ENCODE results near the gene RPS18. TPM values are rescaled to one million over a fixed set of nuclear protein-coding genes. Genes with fewer than 3 reads are reported as not detected.

RPS18 gene
- total RNA-seq, 1 donor from 2014 or later, result 1,687 TPM

DNA sequence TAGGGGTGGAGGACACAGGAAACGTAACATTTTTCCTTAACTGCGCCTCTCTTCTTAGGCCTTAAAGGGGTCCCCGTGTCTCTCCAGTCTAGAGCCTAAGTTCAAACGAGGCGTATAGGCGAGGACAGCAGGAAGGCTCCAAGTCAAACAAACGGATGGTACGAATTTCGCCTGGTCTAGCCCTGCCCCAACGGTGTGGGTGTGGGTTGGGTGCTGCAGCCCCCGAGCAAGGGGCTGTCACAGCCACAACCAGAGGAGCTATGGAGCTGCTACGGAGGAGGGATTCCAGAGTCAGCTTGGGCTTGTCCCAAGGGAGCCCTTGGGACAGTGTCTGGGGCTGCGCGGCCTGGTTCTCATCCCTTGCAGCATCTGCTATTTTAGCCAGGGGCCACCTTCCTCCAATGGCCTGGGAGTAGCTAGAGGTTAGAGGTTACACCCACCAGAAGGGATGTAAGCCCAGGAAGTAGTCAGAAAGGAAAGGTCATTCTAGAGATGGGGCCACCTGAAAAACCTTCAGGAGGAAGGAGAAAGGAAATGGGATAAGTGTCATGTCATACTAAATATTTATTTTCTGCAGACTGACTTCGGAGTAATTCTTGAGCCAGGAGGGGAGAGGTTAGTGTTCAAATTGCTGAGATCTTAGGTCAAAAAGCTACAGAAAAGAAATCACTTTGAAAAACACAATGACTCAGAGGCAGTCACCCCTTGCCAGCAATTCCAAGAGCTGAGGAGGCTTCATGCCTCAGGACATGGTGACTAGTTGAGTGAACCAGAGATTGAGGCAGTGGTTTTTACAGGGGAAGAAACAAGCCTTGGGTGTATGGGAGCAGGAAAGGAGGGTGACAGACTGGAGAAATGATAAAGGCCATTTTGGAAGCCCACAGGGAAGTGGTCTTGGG is 21.9 kb upstream of the RPS18 start:
- intact Hi-C loops (cut with DNase I), result loop anchor here (10.0 kb wide), 3 partner anchors 85 to 235 kb away; no protein-coding TSS in a partner anchor
- peak overlapping the region; percentile 95 for H3K27ac ChIP-seq
- peaks cover 21% of the 10 kb centered on the region for H3K4me1 ChIP-seq
- H3K9me3 ChIP-seq, result no peaks in the 10 kb centered on the region
- H3K4me3 ChIP-seq, result peak overlapping the region; percentile 59
- no peaks in the 10 kb centered on the region for H3K27me3 ChIP-seq
- ATAC-seq, result no peak
- peaks cover 28% of the 10 kb centered on the region for H3K36me3 ChIP-seq
- no peak for DNase-seq
- TF ChIP-seq, protein P1, sequence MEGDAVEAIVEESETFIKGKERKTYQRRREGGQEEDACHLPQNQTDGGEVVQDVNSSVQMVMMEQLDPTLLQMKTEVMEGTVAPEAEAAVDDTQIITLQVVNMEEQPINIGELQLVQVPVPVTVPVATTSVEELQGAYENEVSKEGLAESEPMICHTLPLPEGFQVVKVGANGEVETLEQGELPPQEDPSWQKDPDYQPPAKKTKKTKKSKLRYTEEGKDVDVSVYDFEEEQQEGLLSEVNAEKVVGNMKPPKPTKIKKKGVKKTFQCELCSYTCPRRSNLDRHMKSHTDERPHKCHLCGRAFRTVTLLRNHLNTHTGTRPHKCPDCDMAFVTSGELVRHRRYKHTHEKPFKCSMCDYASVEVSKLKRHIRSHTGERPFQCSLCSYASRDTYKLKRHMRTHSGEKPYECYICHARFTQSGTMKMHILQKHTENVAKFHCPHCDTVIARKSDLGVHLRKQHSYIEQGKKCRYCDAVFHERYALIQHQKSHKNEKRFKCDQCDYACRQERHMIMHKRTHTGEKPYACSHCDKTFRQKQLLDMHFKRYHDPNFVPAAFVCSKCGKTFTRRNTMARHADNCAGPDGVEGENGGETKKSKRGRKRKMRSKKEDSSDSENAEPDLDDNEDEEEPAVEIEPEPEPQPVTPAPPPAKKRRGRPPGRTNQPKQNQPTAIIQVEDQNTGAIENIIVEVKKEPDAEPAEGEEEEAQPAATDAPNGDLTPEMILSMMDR (IDR thresholded peaks at IDR 0.05), result no peak

- no peak for DNase-seq
- Histone ChIP-seq H3K36me3 (peaks cover 28% of the 10 kb centered on the region), H3K27ac (no peak overlapping the region), H3K9me3 (no peaks in the 10 kb centered on the region), H3K27me3 (no peaks in the 10 kb centered on the region), H3K4me3 (no peak overlapping the region), H3K4me1 (peaks cover 21% of the 10 kb centered on the region)
- no peak for ATAC-seq
- intact Hi-C loops (cut with DNase I), result no loop called here
- TF ChIP-seq, protein P1 (IDR thresholded peaks at IDR 0.05), result no peak
These were observed 21.1 kb upstream of the RPS18 start for GRCh38 chr6:33250731-33251130.

- TF ChIP-seq, protein P1 (IDR thresholded peaks at IDR 0.05), result no peak
- ATAC-seq, result no peak
- no peak overlapping the region for H3K4me3 ChIP-seq
- H3K4me1 ChIP-seq, result peaks cover 21% of the 10 kb centered on the region
- H3K9me3 ChIP-seq, result no peaks in the 10 kb centered on the region
- H3K27ac ChIP-seq, result no peak overlapping the region
- no peak for DNase-seq
- intact Hi-C loops (cut with DNase I), result no loop called here
- H3K27me3 ChIP-seq, result no peaks in the 10 kb centered on the region
- peaks cover 28% of the 10 kb centered on the region for H3K36me3 ChIP-seq
These were observed 20.4 kb upstream of the RPS18 start for GRCh38 chr6:33251395-33252012.

- no peak for ATAC-seq
- intact Hi-C loops (cut with DNase I), result no loop called here
- H3K36me3 ChIP-seq, result peaks cover 35% of the 10 kb centered on the region
- no peak overlapping the region for H3K4me3 ChIP-seq
- no peak overlapping the region for H3K27ac ChIP-seq
- H3K9me3 ChIP-seq, result no peaks in the 10 kb centered on the region
- no peaks in the 10 kb centered on the region for H3K27me3 ChIP-seq
- H3K4me1 ChIP-seq, result peaks cover 20% of the 10 kb centered on the region
- no peak for DNase-seq
- TF ChIP-seq, protein P1 (IDR thresholded peaks at IDR 0.05), result no peak
These were observed 19.1 kb upstream of the RPS18 start for GRCh38 chr6:33252759-33253158.

DNA sequence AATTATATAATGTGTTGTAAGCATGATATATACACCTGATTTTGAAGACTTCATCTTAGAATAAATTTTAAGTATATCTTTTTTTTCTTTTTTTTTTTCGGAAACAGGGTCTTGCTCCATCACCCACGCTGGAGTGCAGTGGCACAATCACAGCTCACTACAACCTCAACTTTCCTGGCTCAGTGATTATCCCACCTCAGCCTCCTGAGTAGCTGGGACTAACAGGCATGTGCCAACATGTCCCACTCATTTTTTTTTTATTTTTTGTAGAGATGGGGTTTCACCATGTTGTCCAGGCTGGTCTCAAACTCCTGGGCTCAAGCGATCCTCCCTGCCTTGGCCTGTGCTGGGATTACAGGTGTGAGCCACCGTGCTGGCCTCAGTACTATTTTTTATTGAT is 17.3 kb upstream of the RPS18 start:
- H3K9me3 ChIP-seq, result no peaks in the 10 kb centered on the region
- no peak overlapping the region for H3K4me3 ChIP-seq
- intact Hi-C loops (cut with DNase I), result no loop called here
- DNase-seq (no peak), ATAC-seq (no peak)
- H3K27me3 ChIP-seq, result no peaks in the 10 kb centered on the region
- H3K36me3 ChIP-seq, result peaks cover 47% of the 10 kb centered on the region
- peaks cover 16% of the 10 kb centered on the region for H3K4me1 ChIP-seq
- TF ChIP-seq, protein P1 (IDR thresholded peaks at IDR 0.05), result no peak
- no peak overlapping the region for H3K27ac ChIP-seq

All from upper lobe of right lung (tissue), 1 donor.